Measurements from ENCODE around the gene RANBP17.

The RANBP17 gene

DNA sequence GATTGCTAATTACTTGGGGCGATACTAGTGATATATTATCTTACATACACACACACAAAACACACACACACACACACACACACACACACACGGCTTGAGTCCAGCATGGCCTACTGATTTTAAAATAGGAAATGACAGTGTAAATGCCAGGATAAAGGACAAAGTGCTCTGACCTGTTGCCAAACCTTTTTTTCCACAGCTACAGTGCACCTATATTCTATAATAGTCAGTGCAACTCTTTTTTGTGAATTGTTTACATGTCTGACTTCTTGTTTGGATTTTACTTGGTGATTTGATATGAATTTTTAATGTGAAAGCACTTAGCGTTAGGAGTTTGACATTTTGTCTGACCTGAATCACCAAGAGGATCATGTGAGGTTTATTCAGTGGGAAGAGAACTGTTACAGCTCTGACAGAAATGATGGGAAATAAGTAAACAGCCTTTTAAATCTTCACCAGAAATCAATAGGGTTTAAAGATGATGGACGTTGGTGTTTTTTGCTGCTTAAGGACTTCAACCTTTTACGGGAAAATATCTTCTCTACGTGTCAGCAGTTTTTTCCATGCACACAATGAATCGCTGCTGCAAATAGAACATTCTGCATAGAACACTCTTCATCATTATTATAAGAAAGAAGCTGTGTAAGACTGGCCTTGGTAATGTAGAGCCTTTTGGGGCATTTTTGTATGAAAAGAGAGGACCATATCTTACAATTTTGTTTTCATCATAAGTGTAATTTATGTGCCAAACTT is 218.5 kb downstream of the RANBP17 start:
- TF ChIP-seq, protein P1, sequence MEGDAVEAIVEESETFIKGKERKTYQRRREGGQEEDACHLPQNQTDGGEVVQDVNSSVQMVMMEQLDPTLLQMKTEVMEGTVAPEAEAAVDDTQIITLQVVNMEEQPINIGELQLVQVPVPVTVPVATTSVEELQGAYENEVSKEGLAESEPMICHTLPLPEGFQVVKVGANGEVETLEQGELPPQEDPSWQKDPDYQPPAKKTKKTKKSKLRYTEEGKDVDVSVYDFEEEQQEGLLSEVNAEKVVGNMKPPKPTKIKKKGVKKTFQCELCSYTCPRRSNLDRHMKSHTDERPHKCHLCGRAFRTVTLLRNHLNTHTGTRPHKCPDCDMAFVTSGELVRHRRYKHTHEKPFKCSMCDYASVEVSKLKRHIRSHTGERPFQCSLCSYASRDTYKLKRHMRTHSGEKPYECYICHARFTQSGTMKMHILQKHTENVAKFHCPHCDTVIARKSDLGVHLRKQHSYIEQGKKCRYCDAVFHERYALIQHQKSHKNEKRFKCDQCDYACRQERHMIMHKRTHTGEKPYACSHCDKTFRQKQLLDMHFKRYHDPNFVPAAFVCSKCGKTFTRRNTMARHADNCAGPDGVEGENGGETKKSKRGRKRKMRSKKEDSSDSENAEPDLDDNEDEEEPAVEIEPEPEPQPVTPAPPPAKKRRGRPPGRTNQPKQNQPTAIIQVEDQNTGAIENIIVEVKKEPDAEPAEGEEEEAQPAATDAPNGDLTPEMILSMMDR (conservative IDR thresholded peaks at IDR 0.05), result no peak
- no peak overlapping the region for H3K27ac ChIP-seq

DNA sequence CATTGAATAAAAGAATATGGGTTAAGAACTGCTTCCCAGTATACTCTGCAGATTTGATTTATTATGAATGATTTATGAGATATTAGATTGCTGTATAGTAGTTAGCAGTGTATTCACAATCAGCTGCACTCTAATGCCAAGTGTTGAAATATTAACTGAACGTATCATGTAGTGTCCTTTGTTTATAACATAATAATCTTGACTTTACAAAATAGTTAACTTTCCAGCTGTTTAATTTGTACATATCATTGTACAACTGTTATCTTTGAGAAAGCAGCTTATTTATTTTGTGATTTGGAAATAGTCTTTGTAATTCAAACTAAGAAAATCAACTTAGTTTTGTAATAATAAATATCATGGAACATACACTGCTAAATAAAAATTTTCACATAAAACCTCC is 219.5 kb downstream of the RANBP17 start:
- TF ChIP-seq, protein P1 (conservative IDR thresholded peaks at IDR 0.05), result no peak
- no peak overlapping the region for H3K27ac ChIP-seq

DNA sequence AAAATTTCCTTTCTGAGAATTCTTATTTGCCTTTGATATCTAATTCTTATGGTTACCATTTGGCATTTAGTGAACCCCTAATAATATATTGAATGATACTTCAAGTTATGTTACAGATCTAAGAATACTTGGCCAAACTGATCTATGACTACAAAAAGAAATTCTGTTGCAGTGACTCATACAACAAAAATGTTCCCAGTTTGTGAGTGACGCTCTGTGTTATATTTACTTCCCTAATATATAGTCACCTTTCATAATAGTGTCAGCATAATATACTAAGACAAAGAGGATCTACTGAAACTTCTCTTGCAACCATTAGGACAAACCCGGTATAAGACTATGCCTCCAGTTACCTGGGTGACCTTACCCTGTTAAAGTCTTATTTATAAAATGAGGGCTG is 230.4 kb downstream of the RANBP17 start:
- H3K27ac ChIP-seq, result no peak overlapping the region
- TF ChIP-seq, protein P1 (conservative IDR thresholded peaks at IDR 0.05), result no peak

DNA sequence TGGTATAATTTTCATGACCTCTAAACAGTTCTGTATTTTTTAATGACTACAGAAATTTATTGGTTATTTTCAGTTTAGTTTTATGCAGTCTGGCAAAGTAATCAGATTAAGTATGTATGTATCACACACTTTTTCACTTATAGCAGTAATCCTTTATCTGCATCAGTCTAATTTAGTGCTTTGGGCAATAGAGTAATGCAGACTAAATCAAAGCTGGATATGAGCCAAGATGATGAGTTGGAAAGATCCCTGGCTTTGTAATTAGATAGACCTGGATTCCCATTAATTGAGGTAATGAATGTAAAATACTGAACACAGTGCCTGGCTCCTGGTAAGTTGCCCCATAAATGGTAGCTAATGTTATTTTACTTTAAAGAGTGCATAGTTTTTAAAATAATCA is 231.8 kb downstream of the RANBP17 start:
- TF ChIP-seq, protein P1 (conservative IDR thresholded peaks at IDR 0.05), result no peak
- H3K27ac ChIP-seq, result no peak overlapping the region

DNA sequence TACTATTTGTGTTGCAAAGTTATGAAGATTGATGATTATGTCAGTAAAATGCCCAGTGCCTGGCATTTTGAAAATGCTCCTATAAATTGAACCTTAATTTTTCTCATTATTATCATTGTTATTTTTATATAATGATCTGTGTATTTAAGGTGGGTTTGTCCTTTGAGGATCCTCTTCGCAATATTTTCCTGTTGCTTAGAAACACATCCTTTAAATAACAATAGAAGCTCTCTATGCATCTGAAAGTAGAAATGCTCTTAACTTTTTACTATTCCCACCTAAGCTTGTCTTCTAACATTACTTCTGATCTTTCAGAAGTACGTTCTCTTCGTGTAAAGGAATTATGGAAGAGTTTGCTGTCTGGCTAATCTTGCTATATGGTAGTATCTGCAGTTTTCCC is 232.5 kb downstream of the RANBP17 start:
- no peak overlapping the region for H3K27ac ChIP-seq
- TF ChIP-seq, protein P1 (conservative IDR thresholded peaks at IDR 0.05), result no peak

DNA sequence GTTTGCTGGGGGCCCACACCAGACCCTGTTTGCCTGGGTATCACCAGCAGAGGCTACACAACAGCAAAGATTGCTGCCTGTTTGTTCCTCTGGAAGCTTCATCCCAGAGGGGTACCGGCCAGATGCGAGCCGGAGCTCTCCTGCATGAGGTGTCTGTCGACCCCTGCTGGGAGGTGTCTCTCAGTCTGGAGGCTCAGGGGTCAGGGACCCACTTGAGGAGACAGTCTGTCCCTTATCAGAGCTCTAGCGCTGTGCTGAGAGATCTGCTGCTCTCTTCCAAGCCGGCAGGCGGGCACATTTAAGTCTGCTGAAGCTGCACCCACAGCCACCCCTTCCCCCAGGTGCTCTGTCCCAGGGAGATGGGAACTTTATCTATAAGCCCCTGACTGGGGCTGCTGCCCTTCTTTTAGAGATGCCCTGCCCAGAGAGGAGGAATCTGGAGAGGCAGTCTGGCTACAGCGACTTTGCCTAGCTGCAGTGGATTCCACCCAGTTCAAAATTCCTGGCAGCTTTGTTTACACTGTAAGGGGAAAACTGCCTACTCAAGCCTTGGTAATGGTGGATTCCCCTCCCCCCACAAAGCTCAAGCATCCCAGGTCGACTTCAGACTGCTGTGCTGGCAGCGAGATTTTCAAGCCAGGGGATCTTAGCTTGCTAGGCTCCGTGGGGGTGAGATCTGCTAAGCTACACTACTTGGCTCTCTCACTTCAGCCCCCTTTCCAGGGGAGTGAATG is 241.2 kb downstream of the RANBP17 start:
- TF ChIP-seq, protein P1 (conservative IDR thresholded peaks at IDR 0.05), result no peak
- no peak overlapping the region for H3K27ac ChIP-seq

DNA sequence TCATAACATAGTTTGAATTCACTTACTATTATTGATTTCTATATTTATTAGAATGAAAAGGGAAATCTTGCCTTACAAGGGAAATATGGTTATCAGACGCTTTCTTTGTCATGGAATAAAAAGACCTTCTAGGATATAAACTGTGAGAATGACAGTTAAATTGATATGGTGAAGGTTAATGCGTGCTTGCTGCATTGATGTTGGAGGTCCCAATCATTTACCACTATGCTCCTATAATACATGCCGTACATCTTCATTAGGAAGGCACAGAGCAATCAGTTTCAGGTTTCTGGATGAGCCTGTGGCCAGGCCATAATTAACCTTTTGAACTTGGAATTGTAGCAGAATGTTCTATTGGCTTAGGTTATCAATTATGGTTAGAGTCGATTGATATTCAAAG is 245.9 kb downstream of the RANBP17 start:
- H3K27ac ChIP-seq, result no peak overlapping the region
- TF ChIP-seq, protein P1 (conservative IDR thresholded peaks at IDR 0.05), result no peak
